ENCODE data around the gene GRIK2. TPM values are rescaled to one million over a fixed set of nuclear protein-coding genes. Genes with fewer than 3 reads are reported as not detected.

GRIK2 gene
- total RNA-seq, 4 donors from 2014 or later, result 0.46 to 3.7 (median 1.8) TPM

DNA sequence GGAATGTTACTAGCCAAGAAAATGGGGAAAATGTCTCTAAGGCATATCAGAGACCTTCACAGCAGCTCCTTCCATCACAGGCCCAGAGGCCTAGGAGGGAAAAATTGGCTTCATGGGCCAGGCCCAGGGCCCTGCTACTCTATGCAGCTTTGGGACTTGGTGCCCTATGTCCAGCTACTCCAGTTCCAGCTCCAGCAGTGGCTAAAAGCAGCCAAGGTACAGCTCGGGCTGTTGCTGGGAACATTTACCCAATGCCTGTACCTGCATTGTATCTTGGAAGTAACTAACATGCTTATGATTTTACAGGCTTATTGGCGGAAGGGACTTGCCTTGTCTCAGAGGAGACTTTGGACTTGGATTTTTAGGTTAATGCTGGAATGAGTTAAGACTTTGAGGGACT is 390.6 kb downstream of the GRIK2 start:
- no peak for DNase-seq (ENCODE audit: extremely low spot score)

GRCh38 chr6:101799531-101799930 is 406.0 kb downstream of the GRIK2 start:
- 89% methylated on average over 5 of the region's 5 CpGs for WGBS
- Histone ChIP-seq H3K4me3 (no peak overlapping the region), H3K4me1 (no peaks in the 10 kb centered on the region), H3K27ac (replicated peaks in 1 of 4) (no peak overlapping the region), H3K27me3 (no peaks in the 10 kb centered on the region), H3K9me3 (no peaks in the 10 kb centered on the region), H3K36me3 (no peaks in the 10 kb centered on the region)
- intact Hi-C loops (cut with DNase I), result no loop called here
- DNase-seq (ENCODE audit: extremely low spot score), result no peak
- TF ChIP-seq POLR2AphosphoS5 (IDR thresholded peaks at IDR 0.05) (no peak), EP300 (IDR thresholded peaks at IDR 0.05) (no peak), POLR2A (IDR thresholded peaks at IDR 0.05; ENCODE audit: low read depth) (no peak)
- TF ChIP-seq, protein P1, sequence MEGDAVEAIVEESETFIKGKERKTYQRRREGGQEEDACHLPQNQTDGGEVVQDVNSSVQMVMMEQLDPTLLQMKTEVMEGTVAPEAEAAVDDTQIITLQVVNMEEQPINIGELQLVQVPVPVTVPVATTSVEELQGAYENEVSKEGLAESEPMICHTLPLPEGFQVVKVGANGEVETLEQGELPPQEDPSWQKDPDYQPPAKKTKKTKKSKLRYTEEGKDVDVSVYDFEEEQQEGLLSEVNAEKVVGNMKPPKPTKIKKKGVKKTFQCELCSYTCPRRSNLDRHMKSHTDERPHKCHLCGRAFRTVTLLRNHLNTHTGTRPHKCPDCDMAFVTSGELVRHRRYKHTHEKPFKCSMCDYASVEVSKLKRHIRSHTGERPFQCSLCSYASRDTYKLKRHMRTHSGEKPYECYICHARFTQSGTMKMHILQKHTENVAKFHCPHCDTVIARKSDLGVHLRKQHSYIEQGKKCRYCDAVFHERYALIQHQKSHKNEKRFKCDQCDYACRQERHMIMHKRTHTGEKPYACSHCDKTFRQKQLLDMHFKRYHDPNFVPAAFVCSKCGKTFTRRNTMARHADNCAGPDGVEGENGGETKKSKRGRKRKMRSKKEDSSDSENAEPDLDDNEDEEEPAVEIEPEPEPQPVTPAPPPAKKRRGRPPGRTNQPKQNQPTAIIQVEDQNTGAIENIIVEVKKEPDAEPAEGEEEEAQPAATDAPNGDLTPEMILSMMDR (IDR thresholded peaks at IDR 0.05), result no peak

More for the DNA sequence above, 390.6 kb downstream of the GRIK2 start:
- Histone ChIP-seq H3K4me3 (no peak overlapping the region), H3K9me3 (peaks cover 0 to 5% (median 2%) of the 10 kb centered on the region in 4 donors), H3K27ac (replicated peaks in 1 of 4) (no peak overlapping the region), H3K4me1 (no peaks in the 10 kb centered on the region), H3K27me3 (no peaks in the 10 kb centered on the region), H3K36me3 (no peaks in the 10 kb centered on the region)
- WGBS, result 90% methylated on average over 2 of the region's 2 CpGs
- TF ChIP-seq, protein P1 (IDR thresholded peaks at IDR 0.05), result no peak
- TF ChIP-seq POLR2AphosphoS5 (IDR thresholded peaks at IDR 0.05), result no peak
- TF ChIP-seq POLR2A (IDR thresholded peaks at IDR 0.05; ENCODE audit: low read depth), result no peak
- no peak for TF ChIP-seq EP300 (IDR thresholded peaks at IDR 0.05)
- intact Hi-C loops (cut with DNase I), result no loop called here

DNA sequence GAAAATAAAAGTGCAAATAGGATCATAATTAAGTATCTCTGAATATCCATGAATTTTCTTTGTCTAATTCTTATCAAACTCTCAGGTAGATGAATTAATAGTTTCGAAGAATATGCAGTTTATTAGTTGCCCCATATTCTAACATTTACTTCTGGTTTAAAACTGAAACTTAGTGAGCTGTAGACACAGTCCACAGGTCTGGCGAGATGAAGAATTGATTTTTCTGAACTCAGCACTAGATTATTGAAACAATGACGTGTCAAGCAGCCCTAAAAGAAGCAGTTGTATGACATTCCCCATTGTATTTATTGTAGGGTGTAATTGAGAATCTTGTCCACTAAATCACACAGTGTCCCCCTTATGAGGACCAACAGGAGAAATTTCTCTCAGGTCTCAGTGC is 407.1 kb downstream of the GRIK2 start:
- Histone ChIP-seq H3K36me3 (no peaks in the 10 kb centered on the region), H3K27ac (replicated peaks in 1 of 4) (no peak overlapping the region), H3K4me3 (no peak overlapping the region), H3K4me1 (no peaks in the 10 kb centered on the region), H3K27me3 (no peaks in the 10 kb centered on the region), H3K9me3 (no peaks in the 10 kb centered on the region)
- WGBS, result 83% methylated on average over 3 of the region's 3 CpGs
- TF ChIP-seq POLR2AphosphoS5 (IDR thresholded peaks at IDR 0.05), result no peak
- TF ChIP-seq EP300 (IDR thresholded peaks at IDR 0.05), result no peak
- TF ChIP-seq POLR2A (IDR thresholded peaks at IDR 0.05; ENCODE audit: low read depth), result no peak
- TF ChIP-seq, protein P1 (IDR thresholded peaks at IDR 0.05), result no peak
- intact Hi-C loops (cut with DNase I), result no loop called here
- no peak for DNase-seq (ENCODE audit: extremely low spot score)

DNA sequence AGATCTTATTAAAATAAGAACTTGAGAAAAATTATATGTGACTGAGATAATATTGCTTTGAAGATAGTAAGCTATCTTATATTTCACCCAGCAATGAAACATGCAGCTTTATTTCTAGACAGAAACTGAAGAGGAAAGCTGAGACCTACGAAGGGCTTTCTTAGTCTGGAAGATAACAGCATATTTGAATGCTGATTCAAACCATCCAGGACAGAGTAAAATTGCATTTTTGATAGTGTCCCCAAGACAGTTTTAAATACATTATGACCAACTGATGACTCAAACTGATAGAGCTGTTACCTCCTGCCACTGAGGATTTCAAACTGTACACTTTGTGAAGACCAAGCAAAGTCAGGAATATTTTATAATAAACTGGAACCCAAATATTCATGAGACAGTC is 409.6 kb downstream of the GRIK2 start:
- no peak for DNase-seq (ENCODE audit: extremely low spot score)
- Histone ChIP-seq H3K4me3 (no peak overlapping the region), H3K27me3 (no peaks in the 10 kb centered on the region), H3K9me3 (no peaks in the 10 kb centered on the region), H3K27ac (replicated peaks in 1 of 4) (no peak overlapping the region), H3K36me3 (no peaks in the 10 kb centered on the region), H3K4me1 (no peaks in the 10 kb centered on the region)
- TF ChIP-seq EP300 (IDR thresholded peaks at IDR 0.05) (no peak), POLR2A (IDR thresholded peaks at IDR 0.05; ENCODE audit: low read depth) (no peak), POLR2AphosphoS5 (IDR thresholded peaks at IDR 0.05) (no peak)
- TF ChIP-seq, protein P1 (IDR thresholded peaks at IDR 0.05), result no peak
- intact Hi-C loops (cut with DNase I), result no loop called here
- WGBS, result 5% methylated on average over 1 of the region's 1 CpG

GRCh38 chr6:101806241-101806640 is 412.7 kb downstream of the GRIK2 start:
- Histone ChIP-seq H3K27me3 (no peaks in the 10 kb centered on the region), H3K27ac (replicated peaks in 1 of 4) (no peak overlapping the region), H3K4me3 (no peak overlapping the region), H3K4me1 (no peaks in the 10 kb centered on the region), H3K9me3 (no peaks in the 10 kb centered on the region), H3K36me3 (no peaks in the 10 kb centered on the region)
- intact Hi-C loops (cut with DNase I), result no loop called here
- TF ChIP-seq POLR2AphosphoS5 (IDR thresholded peaks at IDR 0.05) (no peak), POLR2A (IDR thresholded peaks at IDR 0.05; ENCODE audit: low read depth) (no peak), EP300 (IDR thresholded peaks at IDR 0.05) (no peak)
- TF ChIP-seq, protein P1 (IDR thresholded peaks at IDR 0.05), result no peak
- no peak for DNase-seq (ENCODE audit: extremely low spot score)
- 58% methylated on average over 1 of the region's 1 CpG for WGBS

All from esophagus muscularis mucosa (tissue), 4 donors.